Smooth muscle cell (in vitro differentiated cells): ENCODE measurements around the gene WDFY4. TPM values are rescaled to one million over a fixed set of nuclear protein-coding genes. Genes with fewer than 3 reads are reported as not detected.

ENCODE experiments used
- DNase-seq: peaks from one replicate; lab custom pipeline; 2025; ENCODE audit not compliant: unreplicated experiment; lab: John Stamatoyannopoulos, UW
- H2AFZ ChIP-seq: fragments of 200-600 bp; sonication (generic); 2 replicates; pipeline ENCODE4 v1.6.0; 2016; ENCODE audit warnings: antibody characterized with exemption, low read depth, mild to moderate bottlenecking
- H3F3A ChIP-seq: fragments of 200-600 bp; sonication (generic); 2 replicates; pipeline ENCODE4 v1.6.0; 2017; ENCODE audit warnings: antibody characterized with exemption, low read depth
- H3K27ac ChIP-seq: fragments of 200-600 bp; sonication (generic); 2 replicates; pipeline ENCODE4 v1.5.1; 2016; ENCODE audit warnings: low read depth, mild to moderate bottlenecking
- H3K27me3 ChIP-seq: fragments of 200-600 bp; sonication (generic); 2 replicates; pipeline ENCODE4 v1.6.1; 2016; ENCODE audit warnings: low read depth, mild to moderate bottlenecking
- H3K36me3 ChIP-seq: fragments of 200-600 bp; sonication (generic); 2 replicates; pipeline ENCODE4 v1.5.1; 2016; ENCODE audit warnings: low read depth
- H3K4me1 ChIP-seq: fragments of 200-600 bp; sonication (generic); 2 replicates; pipeline ENCODE4 v1.5.1; 2016; ENCODE audit warnings: low read depth
- H3K4me2 ChIP-seq: fragments of 200-600 bp; sonication (generic); 2 replicates; pipeline ENCODE4 v1.6.0; 2016; ENCODE audit warnings: mild to moderate bottlenecking
- H3K4me3 ChIP-seq: fragments of 200-600 bp; sonication (generic); 2 replicates; pipeline ENCODE4 v1.5.1; 2016; ENCODE audit warnings: mild to moderate bottlenecking
- H3K79me2 ChIP-seq: fragments of 200-600 bp; sonication (generic); 2 replicates; pipeline ENCODE4 v1.6.0; 2016; ENCODE audit warnings: low read depth, mild to moderate bottlenecking
- H3K9ac ChIP-seq: fragments of 200-600 bp; sonication (generic); 2 replicates; pipeline ENCODE4 v1.6.0; 2016; ENCODE audit warnings: low read depth
- H3K9me3 ChIP-seq: fragments of 200-600 bp; sonication (generic); replicated peaks from 2 replicates; pipeline ENCODE4 v1.5.1; 2016; ENCODE audit warnings: low read depth
- H4K20me1 ChIP-seq: fragments of 200-600 bp; sonication (generic); 2 replicates; pipeline ENCODE4 v1.6.0; 2016; ENCODE audit warnings: low read depth
- WGBS: methylation state at CpG from one replicate; pipeline ENCODE4 v1.1.7; 2016; ENCODE audit warnings: low lambda C conversion rate; 5-methylcytosine and 5-hydroxymethylcytosine counted together
- polyA plus RNA-seq: library from polyadenylated mRNA; unstranded; fragments of >200 nt; fragmentation: Nextera tagmentation; extraction: Ambion mirVana; gene quantifications from 2 replicates; pipeline ENCODE4 v1.2.1, GENCODE V29; 2016
- total RNA-seq: library from RNA; depleted of rRNA; stranded (reverse); fragments of >200 nt; gene quantifications from 2 replicates; pipeline ENCODE4 v1.2.3, GENCODE V29; 2014
- TF ChIP-seq, protein P1 (sequence below): fragments of 200-600 bp; sonication (generic); IDR thresholded peaks from 2 replicates; pipeline ENCODE4 v1.5.1; 2017; ENCODE audit warnings: borderline replicate concordance, mild to moderate bottlenecking, antibody characterized with exemption; ENCODE audit not compliant: insufficient read depth, poor library complexity, severe bottlenecking

WDFY4 gene
- total and polyA plus RNA-seq, 2 experiments from 2014 or later = not detected

DNA sequence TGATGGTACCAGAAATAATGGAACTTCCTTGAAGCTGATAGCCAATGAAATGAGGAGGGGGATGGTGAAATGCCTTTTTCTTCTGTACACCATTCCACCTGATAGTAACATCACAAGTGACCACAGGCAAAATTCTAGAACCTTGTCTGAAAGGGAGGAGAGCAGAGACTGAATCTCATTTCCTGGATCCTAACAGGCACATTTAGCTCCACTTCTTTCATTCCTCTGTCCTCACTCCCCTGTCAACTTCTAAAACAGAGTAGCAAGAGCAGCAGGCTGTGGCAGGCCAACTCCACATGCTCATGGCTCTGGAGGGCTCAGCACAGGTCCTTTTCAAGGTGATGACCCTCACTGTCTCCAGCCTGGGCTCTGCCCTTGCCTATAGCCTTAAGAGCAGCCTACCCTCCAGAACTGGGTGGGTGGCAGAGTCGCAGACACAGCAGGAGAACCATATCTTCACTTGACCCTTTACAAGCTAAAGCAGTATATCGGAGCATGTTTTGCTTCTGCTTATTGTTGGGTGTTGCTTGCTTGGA is 255.2 kb downstream of the WDFY4 start, which contains the start of gene LRRC18:
Gene LRRC18 (minus strand): TSS at position 51 of the 536 bp plus-strand sequence. CDS start 25,685 bp downstream, outside the sequence.
- H3K4me2 ChIP-seq = no peak within 1 kb of the TSS

DNA sequence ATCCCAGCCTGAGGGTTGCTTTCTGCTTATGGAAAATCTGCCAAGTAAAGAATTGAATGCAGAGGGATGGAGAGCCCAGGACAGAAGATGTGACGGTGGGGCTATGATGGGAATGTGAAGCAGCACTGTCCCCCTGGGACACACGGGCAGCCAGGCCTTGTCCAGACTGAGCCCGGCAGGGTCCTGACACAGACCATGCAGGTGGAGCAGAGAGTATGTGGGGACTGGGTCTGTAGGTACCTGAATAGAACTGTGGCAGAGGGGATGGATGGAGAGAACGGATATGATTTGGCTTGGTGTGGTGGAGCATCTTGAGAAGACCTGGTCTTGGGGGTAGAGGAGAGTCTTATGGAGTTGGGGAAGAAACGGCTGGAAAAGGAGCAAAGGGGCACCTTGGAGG is 255.7 kb downstream of the WDFY4 start:
- TF ChIP-seq, protein P1, sequence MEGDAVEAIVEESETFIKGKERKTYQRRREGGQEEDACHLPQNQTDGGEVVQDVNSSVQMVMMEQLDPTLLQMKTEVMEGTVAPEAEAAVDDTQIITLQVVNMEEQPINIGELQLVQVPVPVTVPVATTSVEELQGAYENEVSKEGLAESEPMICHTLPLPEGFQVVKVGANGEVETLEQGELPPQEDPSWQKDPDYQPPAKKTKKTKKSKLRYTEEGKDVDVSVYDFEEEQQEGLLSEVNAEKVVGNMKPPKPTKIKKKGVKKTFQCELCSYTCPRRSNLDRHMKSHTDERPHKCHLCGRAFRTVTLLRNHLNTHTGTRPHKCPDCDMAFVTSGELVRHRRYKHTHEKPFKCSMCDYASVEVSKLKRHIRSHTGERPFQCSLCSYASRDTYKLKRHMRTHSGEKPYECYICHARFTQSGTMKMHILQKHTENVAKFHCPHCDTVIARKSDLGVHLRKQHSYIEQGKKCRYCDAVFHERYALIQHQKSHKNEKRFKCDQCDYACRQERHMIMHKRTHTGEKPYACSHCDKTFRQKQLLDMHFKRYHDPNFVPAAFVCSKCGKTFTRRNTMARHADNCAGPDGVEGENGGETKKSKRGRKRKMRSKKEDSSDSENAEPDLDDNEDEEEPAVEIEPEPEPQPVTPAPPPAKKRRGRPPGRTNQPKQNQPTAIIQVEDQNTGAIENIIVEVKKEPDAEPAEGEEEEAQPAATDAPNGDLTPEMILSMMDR = no peak
- H3K4me1 ChIP-seq = no peaks in the 10 kb centered on the region
- H3K9me3 ChIP-seq = no peaks in the 10 kb centered on the region
- H2AFZ ChIP-seq = no peak overlapping the region
- no peaks in the 10 kb centered on the region for H4K20me1 ChIP-seq
- no peaks in the 10 kb centered on the region for H3K36me3 ChIP-seq
- H3K4me2 ChIP-seq = no peak overlapping the region
- no peak overlapping the region for H3K9ac ChIP-seq
- DNase-seq = no peak
- no peaks in the 10 kb centered on the region for H3K79me2 ChIP-seq
- H3K4me3 ChIP-seq = no peak overlapping the region
- H3F3A ChIP-seq = no peaks in the 10 kb centered on the region
- no peak overlapping the region for H3K27ac ChIP-seq
- H3K27me3 ChIP-seq = peaks cover 3% of the 10 kb centered on the region
- WGBS = 93% methylated on average over 5 of the region's 5 CpGs

More for the DNA sequence above, 255.2 kb downstream of the WDFY4 start, which contains the start of gene LRRC18:
- H2AFZ ChIP-seq = no peak within 1 kb of the TSS
- no peaks in the 10 kb centered on the region for H3K79me2 ChIP-seq
- no peaks in the 10 kb centered on the region for H3K9me3 ChIP-seq
- no peak within 1 kb of the TSS for H3K4me3 ChIP-seq
- H3K36me3 ChIP-seq = no peaks in the 10 kb centered on the region
- no peak within 1 kb of the TSS for H3K9ac ChIP-seq
- TF ChIP-seq, protein P1 = no peak
- peaks cover 3% of the 10 kb centered on the region for H3K27me3 ChIP-seq
- H4K20me1 ChIP-seq = no peaks in the 10 kb centered on the region
- no peak within 1 kb of the TSS for H3K27ac ChIP-seq
- no peaks in the 10 kb centered on the region for H3F3A ChIP-seq
- 88% methylated on average over 2 of the region's 2 CpGs for WGBS
- H3K4me1 ChIP-seq = no peaks in the 10 kb centered on the region
- no peak for DNase-seq

DNA sequence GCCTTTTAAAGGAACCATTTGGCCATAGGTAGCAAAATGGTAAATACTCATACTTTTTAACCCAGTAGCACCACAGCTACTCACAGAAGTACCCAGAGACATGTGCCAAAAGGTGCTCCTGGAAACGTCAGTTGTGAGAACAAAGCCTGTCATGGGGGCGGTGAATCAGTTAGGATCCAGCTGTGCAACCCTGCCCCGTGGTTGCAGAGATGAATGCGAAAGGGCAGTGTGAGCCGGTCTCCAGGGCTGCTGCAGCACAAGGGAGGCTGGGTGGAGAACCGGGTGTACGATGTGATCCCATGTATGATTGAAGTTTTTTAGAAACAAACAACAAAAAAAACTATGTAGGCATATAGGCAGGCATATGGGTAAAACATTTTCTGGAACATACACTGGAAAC is 256.3 kb downstream of the WDFY4 start:
- WGBS = 81% methylated on average over 7 of the region's 7 CpGs
- Histone ChIP-seq H3K36me3 (no peaks in the 10 kb centered on the region), H3K79me2 (no peaks in the 10 kb centered on the region), H3K27ac (no peak overlapping the region), H3F3A (no peaks in the 10 kb centered on the region), H4K20me1 (no peaks in the 10 kb centered on the region), H3K9ac (no peak overlapping the region), H3K4me2 (no peak overlapping the region), H3K4me3 (no peak overlapping the region), H3K27me3 (peaks cover 3% of the 10 kb centered on the region), H2AFZ (no peak overlapping the region), H3K9me3 (no peaks in the 10 kb centered on the region), H3K4me1 (no peaks in the 10 kb centered on the region)
- TF ChIP-seq, protein P1 = no peak
- DNase-seq = no peak
